Inflammatory macrophage treated with lipopolysaccharide for 4 hours (primary cell): Measurements from ENCODE around the gene TH.

ENCODE experiments used
- DNase-seq: peaks from one replicate; pipeline ENCODE4 v3.0.0-alpha.2; 2020

The TH gene

DNA sequence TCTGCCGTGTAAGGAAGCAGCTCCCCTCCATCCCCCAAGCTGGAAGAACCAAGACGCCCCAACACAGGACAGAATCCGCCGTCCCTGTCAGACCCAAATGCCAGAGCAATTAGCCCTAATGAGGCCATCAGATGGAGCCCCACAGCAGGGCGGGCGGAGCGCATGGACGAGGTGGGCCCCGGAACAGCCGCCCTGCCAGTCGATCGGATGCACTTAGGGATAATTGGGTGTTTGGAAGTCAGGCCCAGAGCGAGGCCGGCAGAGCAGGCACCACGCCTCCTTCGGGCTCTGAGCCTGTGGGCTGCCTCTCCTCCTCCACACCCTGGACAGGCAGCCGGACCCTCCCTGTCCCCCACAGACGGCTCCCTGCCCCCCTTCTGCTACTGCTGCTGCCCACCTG is 5.5 kb upstream of the TH start:
- DNase-seq = no peak

DNA sequence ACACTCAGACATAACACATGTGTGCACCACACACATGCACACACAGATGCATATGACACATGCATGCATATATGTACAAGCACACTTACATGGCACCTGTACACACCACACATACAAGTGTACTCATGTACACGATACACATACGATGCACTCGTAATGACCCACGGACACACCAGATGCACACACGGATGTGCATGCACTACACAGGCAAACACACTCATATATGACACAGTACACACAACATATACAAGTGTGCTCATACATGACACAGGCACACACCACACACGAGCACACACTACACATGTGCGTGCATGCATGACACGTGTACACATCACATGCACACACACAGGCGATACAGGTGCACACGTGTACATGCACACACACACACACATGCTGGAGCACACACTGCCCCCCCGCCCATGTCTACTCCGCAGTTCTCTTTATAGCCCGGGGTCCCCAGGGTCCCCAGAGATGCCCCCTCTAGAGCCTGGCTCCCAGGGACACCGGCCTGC is 4.8 kb upstream of the TH start:
- no peak for DNase-seq

DNA sequence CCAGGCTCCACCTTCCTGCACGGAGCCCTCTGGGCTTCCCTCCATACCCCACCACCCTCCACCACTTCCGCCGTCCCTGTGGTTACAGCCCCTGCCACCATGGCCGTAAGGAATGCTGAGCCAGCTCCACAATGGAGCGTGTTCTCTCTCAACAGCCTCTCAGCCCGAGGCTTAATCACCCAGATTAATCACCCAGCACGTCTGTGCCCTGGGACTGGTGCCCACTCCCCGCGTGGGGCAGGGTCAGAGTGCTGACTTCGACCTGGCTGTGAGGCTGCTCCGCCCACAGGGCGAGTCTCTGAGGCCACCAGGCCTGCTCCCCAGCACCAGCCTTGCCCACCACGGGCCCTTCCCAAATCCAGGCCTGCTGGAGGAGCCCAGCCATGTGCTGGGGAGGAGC is 4.0 kb upstream of the TH start:
- DNase-seq = no peak

DNA sequence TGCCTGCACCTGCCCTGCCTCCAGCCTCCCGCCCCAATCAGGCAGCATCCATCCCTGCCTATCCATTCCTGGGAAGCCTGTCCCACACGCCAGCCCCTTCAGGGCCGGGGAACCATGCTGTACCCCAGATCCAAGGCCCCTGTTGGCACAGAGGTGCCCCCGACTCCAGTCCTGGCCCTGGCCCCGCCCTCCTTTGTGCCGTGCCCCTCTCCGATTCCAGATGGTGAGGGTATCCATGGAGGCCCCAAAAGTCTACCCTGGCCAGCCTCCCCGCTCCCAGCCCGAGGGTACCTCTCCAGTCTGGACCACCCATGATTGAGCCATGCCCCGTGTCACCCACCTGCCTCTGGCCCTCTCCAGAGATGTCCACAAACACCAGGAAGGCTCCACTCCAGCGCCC is 2.7 kb upstream of the TH start:
- DNase-seq = no peak

DNA sequence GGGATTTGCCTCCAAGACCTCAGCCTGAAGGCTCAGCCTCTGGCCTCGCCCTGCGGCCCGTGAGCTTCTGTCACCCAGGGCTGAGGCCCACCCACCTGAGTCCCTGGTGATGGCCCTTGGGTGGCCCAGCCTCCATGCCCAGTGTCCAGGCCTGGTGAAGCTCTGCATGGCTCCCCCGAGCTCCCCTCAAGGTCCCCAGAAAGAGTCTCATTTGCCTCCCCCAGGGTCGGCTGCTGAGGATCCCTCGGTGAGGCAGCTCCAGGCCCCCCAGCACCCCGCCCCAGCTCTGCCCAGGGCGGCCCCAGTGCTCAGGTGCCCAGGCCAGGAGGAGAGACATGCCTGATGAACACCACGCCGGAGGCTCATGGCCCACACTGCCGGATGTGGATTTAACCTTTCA is 2.1 kb upstream of the TH start:
- no peak for DNase-seq

DNA sequence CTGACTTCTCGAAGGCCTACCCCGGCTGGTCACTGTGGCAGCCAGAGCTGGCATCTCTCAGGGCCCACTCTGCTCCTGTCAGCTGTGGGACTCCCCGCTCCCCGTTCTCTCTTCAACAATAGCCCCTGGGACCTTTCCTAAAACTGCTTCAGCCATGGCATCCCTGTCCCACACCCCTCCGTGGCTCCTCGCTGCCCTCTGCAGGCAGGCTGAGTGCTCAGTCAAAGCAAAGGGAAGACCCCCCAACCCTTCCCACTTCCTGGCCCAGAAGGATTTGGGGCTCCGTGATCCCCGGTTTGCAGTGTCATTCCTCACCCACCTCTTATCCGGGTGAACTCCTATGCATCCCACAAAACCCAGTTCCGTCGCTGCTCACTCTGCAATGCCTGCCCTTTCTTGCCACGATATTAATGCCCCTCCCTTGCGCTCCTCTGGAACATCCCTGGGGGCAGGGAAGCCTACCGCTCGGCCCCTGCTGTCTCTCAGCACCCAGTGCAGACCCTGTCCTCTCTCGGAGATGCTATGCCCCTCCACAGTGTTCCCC is 1.6 kb upstream of the TH start:
- no peak for DNase-seq

DNA sequence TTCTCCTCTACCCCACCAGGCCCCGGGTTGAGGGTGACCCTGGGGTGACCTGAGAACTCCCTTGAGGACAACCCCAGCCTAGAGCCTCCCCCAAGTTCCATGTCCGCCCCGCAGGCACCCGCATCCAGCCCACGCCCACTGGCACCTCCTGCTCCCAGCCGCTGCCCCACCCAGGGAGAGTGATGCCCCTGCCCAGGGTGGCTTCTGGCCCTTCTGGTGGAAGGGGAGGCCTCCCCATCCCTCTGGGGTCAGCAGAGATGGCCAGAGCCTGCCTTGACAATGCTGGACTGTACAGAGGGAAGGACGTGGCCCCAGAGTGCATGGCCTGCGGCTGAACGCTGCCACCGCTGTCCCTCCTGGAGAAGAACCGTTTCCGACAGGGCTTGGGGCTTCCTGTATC is 1.1 kb upstream of the TH start:
- no peak for DNase-seq

DNA sequence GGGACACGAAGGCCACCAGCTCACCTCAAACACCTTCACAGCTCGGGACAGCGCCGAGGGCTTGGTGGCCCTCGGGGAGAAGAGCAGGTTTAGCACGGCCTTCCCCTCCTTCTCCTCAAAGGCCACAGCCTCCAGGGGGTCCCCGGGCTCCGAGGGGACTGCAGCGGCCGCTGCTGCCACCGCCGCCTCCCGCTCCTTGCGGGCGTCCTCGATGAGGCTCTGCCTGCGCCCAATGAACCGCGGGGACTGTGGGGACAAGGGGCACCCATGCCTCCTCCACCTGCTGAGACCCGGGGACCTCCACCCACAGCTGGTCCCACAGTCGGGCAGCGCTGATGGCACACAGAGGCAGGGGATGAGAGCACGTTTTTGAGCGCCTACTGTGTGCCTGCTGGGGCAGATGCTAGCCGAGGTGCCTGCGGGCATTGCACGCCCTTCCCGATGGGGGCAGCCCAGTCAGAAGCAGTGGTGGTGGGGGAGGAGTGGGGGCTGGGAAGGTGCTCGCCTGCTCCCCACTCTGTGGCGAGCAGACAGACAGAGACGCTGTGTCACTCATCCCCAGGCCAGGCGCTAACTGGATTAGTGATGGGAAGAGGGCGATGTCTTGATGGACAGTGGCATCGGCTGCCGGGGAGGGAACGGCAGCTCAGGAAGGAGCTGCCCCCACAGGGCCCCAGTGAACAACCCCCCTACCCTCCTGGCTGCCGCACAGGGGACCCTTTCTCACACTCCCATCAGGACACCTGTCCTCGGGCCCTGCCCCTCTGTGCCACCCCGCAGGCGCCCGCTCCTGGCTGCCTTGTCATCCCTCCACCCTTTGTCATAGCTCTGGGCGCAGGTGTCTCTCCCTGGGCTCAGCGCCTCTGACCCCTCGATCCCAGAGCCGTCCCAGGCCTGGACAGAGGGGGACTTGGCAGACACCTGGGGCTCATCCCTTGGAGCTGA is 1.7 kb downstream of the TH start:
- DNase-seq = no peak

DNA sequence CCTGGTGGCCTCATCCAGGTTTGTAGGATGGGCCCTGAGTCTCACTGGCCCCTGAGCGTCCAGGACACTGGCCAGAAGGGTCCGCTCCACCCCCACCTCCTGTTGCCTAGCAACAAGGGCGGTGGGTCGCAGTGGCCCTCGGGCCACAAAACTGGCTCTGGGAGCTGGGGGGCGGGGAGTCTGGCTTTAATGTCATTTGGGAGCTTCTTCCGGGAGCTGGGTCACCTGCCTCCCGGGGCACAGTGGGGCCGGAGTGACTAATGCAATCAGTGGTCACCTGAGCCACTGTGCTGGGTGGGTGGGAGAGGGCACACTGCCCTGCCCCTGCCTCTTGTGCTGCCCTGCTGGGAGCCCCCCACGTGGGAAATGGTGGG is 2.6 kb downstream of the TH start:
- DNase-seq = no peak

DNA sequence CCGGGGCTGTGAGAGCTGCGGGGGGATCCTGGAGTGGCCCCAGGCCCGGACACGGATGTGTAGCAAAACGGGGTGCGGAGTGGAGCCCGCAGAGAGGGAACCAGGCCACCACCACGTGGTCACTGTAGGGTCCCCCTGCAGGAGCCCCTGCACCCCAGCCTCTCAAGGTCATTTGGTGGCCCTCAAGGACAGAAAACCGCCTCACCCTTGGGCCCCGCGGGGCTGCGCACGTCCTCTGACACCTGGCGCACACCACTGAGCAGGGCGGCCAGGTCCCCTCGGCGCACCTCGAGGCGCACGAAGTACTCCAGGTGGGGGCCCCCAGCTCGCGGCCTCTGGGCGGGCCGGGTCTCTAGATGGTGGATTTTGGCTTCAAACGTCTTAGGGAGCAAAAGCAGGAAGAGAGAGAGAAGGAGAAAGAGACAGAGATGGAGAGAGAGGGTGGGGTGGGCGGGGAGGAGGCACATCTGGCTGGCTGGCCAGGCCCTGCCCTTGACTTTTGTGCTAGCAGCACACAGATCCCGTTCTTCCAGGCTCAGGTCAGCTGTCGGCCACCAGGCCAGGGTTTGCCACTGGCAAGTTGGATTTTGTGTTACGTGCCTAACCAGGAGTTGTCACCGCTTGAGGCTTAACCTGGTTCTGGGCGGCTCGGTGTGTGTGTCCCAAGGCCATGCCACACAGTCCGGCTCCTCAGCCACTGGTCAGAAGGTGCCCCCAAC is 3.2 kb downstream of the TH start:
- DNase-seq = no peak

DNA sequence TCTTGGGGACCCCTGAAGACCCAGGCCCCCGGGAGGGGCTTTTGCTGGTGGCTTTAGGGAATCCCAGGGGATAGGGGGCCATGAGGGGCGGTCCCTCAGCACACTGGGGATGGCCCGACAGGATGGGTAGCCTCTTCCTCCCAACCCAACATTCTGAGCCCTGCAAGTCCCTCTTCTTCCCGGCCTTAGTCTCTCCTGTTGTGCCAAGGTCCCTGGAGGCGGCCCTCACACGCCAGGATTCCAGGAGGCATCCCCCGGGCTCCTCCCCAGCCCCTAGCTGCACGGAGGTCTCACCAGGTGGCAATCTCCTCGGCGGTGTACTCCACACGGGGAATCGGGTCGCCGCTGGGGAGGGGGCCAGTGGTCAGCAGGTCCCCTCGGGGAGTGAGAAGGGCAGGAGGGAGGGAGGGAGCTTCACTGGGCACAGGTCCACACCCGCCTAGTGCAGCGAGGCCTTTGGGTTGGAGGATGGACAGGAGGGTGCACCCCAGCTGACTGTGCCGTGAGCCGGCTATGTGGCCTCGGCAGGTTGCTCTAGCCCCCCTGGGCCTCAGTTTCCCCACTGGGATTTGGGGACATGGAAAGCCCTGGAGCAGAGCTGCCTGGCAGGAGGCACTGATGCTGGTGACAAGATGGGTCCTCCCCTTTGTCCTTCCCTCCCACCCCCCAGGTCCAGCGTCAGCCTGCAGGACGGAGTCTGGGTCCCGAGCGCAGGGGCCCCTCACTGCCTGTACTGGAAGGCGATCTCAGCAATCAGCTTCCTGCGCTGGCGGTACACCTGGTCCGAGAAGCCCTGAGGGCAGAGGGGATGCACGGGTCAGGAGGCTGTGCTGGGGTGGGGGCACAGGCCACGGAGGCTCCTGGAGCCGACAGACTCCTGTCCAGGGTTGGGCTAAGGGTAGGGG is 4.2 kb downstream of the TH start:
- DNase-seq = no peak

DNA sequence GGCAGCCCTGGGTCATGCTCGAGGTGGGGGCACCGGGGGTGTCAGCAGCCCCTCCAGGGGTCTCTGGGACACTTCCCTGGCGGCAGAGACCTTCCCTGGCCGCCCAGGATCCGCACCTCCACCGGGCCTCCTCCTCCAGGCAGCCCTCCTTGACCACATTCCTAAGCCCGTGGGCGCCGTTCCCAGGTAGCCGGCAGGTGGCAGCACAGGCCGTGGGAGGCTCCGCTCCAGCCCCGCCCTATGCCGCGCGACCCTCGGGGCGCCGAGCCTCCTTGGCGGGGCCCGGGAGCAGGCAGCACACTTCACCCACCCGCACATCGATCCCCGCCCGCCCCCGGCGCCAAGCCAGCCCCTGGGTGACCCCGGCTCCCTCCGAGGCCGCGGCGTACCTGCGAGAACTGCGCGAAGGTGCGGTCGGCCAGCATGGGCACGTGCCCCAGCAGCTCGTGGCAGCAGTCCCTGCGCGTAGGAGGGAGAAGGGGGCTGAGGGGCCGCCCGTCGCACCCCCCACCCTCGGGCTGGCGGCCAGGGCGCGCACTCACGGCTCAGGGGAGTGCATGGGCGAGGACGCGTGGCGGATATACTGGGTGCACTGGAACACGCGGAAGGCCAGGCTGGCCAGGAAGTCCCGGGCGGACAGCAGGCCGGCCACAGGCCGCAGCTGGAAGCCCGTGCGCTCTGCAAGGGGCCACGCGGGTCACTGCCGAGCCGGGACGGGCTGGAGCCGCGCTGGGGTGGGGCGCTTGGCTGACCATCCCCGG is 5.3 kb downstream of the TH start:
- no peak for DNase-seq

DNA sequence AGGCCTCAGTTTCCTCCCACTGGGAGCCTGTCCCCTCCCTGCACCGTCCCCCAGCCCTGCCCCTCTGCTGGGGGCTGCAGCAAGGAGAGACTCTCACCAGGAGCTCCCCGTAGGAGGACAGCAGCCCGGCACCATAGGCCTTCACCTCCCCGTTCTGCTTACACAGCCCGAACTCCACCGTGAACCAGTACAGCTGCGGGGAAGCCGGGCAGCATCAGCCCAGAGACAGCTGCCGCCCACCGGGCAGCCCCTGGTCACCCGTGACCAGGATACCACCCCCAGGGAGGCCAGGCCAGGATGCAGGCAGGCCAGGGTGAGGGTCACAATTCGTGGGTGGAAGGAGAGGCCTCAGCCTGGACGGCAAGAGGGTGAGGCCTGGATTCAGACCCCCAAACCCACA is 6.0 kb downstream of the TH start:
- DNase-seq = no peak

DNA sequence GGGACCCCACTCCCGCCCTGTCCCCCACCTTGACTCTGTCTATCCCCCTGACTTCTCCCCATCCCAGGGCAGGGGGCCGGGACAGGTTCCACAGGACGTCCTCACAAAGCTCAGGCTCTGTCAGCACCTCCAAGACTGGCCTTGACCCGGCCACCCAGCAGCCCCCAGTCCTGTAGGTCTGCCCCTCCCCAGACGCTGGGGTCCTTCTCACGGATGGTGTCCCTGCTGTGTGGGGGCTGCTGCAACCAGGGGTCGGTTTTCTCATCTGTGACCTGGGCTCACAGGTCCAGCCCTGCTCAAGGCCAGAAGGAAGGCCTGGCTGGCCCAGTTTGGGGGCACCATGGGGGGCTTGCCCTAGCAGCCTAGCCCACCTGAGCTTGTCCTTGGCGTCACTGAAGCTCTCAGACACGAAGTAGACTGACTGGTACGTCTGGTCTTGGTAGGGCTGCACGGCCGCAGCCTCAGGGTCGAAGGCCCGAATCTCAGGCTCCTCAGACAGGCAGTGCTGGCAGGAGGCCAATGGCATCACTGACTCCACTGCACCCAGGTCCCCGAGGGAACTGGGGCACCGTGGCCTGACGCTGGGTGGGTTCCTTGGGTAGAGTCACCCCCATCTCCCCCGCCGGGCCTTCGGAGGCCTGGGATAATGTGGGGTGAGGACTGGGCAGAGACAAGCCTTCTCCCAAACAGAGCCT is 6.6 kb downstream of the TH start:
- no peak for DNase-seq

DNA sequence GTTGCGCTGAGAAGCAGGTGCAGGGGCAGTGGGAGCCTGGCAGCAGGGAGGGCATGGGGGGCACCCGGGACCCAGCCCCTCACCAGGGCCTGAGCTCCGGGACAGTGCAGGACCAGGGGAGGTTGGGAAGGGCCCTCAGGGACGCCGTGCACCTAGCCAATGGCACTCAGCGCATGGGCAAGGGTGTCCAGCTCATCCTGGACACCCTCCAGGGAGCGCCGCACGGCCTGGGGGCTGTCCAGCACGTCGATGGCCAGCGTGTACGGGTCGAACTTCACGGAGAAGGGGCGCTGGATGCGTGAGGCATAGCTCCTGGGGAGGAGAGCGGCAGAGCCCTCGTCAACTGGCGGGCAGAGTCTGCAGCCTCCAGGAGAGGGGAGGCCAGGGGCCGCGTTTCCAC is 7.5 kb downstream of the TH start:
- no peak for DNase-seq

DNA sequence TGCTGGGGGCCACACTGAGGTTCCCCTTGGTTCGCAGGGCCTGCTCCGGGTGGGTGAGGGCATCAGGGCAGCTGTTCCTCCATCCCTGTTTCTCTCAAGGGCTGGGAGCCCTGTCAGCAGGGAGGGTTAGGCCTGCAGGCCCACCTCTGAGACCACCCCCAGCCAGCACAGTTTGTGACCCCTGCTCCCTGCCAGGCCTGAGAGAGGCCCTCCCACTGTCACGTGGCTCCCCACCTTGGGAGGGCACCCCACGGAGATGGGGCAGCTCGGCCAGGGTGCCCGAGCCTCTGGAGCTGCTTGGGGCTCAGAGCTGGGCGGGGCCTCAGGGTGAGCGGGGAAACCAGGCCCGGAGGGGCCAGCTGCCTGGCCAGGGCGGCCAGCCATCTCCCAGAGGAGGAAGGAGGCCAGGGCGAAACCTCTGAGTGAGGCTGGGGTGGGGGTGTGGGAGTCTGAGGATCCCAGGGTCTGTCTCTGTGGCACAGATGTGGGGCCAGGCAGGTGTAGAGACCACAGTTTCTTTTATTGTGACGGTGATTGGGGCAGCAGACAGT is 8.1 kb downstream of the TH start:
- DNase-seq = no peak

DNA sequence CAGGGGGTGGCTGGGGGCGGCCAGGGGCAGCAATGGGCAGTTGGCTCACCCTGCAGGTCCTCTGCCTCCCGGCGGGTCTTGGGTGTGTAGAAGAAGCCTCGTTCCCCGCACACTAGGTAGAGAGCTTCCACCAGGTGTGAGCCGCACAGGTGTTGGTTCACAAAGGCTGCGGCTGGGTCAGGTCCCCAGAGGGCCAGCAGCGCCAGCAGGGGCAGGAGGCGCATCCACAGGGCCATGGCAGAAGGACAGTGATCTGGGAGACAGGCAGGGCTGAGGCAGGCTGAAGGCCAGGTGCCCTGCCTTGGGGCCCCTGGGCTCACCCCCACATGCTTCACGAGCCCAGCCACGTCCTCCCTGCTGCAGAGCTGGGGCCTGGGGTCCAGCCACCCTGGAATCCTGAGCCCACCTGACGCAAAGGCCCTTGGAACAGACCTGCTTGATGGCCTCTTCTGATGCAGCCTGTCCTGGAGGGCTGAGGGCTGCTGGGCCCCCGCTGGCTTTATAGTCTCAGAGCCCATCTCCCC is 10.8 kb downstream of the TH start, which contains the start of gene INS:
Gene INS (minus strand): TSS at position 474 of the 524 bp plus-strand sequence. CDS start 238 bp downstream, at position 236.
- DNase-seq = no peak

DNA sequence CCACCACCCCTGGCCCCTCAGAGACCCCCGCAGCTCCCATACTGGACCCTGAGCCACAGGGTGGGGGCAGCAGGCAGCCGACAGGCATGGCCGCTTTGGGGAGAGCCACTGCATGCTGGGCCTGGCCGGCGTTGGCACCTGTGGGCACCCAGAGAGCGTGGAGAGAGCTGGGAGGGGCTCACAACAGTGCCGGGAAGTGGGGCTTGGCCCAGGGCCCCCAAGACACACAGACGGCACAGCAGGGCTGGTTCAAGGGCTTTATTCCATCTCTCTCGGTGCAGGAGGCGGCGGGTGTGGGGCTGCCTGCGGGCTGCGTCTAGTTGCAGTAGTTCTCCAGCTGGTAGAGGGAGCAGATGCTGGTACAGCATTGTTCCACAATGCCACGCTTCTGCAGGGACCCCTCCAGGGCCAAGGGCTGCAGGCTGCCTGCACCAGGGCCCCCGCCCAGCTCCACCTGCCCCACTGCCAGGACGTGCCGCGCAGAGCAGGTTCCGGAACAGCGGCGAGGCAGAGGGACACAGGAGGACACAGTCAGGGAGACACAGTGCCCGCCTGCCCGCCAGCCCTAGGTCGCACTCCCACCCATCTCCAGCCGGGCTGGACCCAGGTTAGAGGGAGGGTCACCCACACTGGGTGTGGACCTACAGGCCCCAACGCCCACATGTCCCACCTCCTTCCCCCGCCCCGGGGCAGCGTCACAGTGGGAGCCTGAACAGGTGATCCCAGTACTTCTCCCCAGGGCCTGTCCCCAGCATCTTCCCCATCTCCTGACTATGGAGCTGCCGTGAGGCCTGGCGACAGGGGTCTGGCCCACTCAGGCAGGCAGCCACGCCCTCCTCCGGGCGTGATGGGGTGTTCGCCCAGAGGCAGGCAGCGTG is 11.8 kb downstream of the TH start:
- DNase-seq = no peak

DNA sequence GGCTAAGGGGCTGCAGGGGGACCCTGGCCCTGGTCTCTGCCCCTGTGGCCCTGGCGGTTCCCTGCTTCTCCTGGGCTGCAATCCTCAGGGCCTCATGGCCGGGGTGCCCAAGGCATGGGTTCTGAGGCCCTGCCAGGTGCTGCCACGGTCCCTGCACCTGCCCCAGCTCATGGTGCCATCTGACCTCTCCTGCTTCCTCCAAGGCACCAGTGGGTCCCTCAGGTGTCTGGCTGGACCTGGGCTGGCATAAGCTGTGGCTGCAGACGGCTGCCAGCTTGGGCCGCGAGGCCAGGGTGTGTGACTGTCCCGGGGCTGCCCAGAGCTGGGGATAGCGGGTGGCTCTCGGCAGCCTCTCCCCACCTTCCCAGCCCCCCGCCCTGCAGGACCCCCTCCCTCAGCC is 12.6 kb downstream of the TH start:
- DNase-seq = no peak

DNA sequence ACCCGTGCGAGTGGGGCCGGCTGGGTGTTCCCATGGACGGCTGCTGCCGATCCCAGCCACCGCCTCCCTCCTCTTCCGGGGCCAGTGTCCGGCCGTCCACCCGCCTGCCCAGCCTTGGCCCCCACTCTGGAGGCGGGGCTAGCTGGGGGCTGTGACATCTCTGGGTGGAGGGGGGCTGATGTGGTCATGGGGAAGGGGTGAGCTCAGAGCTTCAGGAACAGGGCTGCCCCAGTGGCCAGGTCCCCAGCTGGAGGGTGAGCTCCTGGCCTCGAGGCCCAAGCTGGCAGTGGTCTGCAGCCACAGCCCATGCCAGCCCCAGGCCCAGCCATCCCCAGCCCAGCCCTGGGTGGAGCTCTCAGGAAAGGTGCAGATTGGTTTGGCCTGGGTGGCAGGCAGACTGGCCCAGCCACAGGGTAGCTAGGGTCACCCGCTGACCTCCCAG is 13.3 kb downstream of the TH start:
- no peak for DNase-seq
